ENCODE measurements around the gene PAAF1.
"Not testable (repeated sequence)": the region's sequence is repeated elsewhere in the genome, so short reads cannot be mapped to it uniquely, and the experiment has no call there.

DNA sequence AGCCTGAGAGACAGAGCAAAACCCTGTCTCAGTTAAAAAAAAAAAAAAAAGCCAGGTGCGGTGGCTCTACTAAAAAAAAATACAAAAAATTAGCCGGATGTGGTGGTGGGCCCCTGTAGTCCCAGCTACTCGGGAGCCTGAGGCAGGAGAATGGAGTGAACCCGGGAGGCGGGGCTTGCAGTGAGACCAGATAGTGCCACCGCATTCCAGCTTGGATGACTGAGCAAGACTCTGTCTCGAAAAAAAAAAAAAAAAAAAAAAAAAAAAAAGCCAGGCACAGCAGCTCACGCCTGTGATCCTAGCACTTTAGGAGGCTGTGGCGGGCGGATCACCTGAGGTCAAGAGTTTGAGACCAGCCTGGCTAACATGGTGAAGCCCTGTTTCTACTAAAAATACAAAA lies 3.6 kb downstream of the PAAF1 start:
- not testable (repeated sequence) for TF ChIP-seq CTCF (IDR thresholded peaks at IDR 0.05; ENCODE audit: low read depth, low read length); POLR2A (IDR thresholded peaks at IDR 0.05; ENCODE audit: extremely low read depth, insufficient read length)

All from NB4 (cell line).